GM12878 (cell line): ENCODE results near the gene MAMDC2. TPM values are rescaled to one million over a fixed set of nuclear protein-coding genes. Genes with fewer than 3 reads are reported as not detected.

Source experiments
- ATAC-seq: fragments of 200-7000 bp; cut with Tn5 transposase; 3 replicates; pipeline ENCODE4 v1.9.1; 2020; ENCODE audit warnings: mild to moderate bottlenecking, moderate library complexity
- BruUV-seq: library from RNA; stranded (reverse); fragments of 400-500 nt; replicated peaks from 2 replicates; lab custom pipeline; 2021; lab: Mats Ljungman, UMichigan
- CTCF ChIA-PET: fragments of 300-600 bp; sonication (Branson Sonifier 250); formaldehyde crosslinking; extraction: SDS; loops from one replicate; lab custom pipeline; 2021; ENCODE audit warnings: inconsistent platforms; lab: Yijun Ruan, JAX
- POLR2A ChIA-PET: fragments of 350-600 bp; formaldehyde crosslinking; extraction: SDS; loops from one replicate; lab custom pipeline; 2021; ENCODE audit warnings: inconsistent platforms; lab: Charles Lee
- RAD21 ChIA-PET: fragments of 300-600 bp; sonication (Branson Sonifier 250); formaldehyde crosslinking; loops from one replicate; lab custom pipeline; 2023; ENCODE audit warnings: antibody characterized with exemption; ENCODE audit not compliant: unreplicated experiment; lab: Charles Lee
- SMC1A ChIA-PET: fragments of 300-600 bp; sonication (Branson Sonifier 250); formaldehyde crosslinking; loops from one replicate; lab custom pipeline; 2023; ENCODE audit not compliant: unreplicated experiment, uncharacterized antibody; lab: Charles Lee
- DNase-seq: peaks from one replicate; pipeline ENCODE4 v3.0.0-alpha.2; 2011; ENCODE audit warnings: low read depth, low spot score
- FAIRE-seq: peaks from 3 replicates; lab custom pipeline; 2011; peaks lifted over from hg19 to GRCh38; lab: Jason Lieb, UNC
- H2AFZ ChIP-seq: 2 replicates; pipeline ENCODE4 v1.6.0; 2011; ENCODE audit warnings: low read depth, low read length, control low read depth; ENCODE audit not compliant: control insufficient read depth
- H3K27ac ChIP-seq: 2 replicates; pipeline ENCODE4 v1.5.1; 2011; ENCODE audit warnings: control low read depth; ENCODE audit not compliant: control insufficient read depth, insufficient read depth
- H3K27me3 ChIP-seq, 2 experiments: replicated peaks in 1 of 2; 2 replicates each; pipeline versions ENCODE4 v1.6.0 to v1.6.1; 2011; ENCODE audit warnings: low read length in 1 of 2; ENCODE audit not compliant: control insufficient read depth in 2 of 2, insufficient read depth in 2 of 2
- H3K36me3 ChIP-seq, 2 experiments: 2 replicates each; pipeline ENCODE4 v1.5.1; 2011; ENCODE audit warnings: low read length in 1 of 2; ENCODE audit not compliant: control insufficient read depth in 2 of 2, insufficient read depth in 2 of 2
- H3K4me1 ChIP-seq: 2 replicates; pipeline ENCODE4 v1.6.1; 2011; ENCODE audit warnings: mild to moderate bottlenecking, low read length, moderate library complexity, mixed read lengths; ENCODE audit not compliant: control insufficient read depth, insufficient read depth
- H3K4me2 ChIP-seq: 2 replicates; pipeline ENCODE4 v1.6.0; 2011; ENCODE audit warnings: control low read depth; ENCODE audit not compliant: control insufficient read depth, insufficient read depth
- H3K4me3 ChIP-seq: fragments of 200-600 bp; sonication (generic); 2 replicates; pipeline ENCODE4 v1.5.1; 2016
- H3K79me2 ChIP-seq: 2 replicates; pipeline ENCODE4 v1.6.0; 2011; ENCODE audit warnings: low read length; ENCODE audit not compliant: control insufficient read depth, insufficient read depth
- H3K9ac ChIP-seq: 2 replicates; pipeline ENCODE4 v1.8.0; 2011; ENCODE audit warnings: low read length, control low read depth, mixed read lengths; ENCODE audit not compliant: control insufficient read depth, insufficient read depth
- H3K9me3 ChIP-seq: replicated peaks from 3 replicates; pipeline ENCODE4 v1.5.1; 2011; ENCODE audit warnings: mild to moderate bottlenecking, low read length; ENCODE audit not compliant: control insufficient read depth, insufficient read depth
- H4K20me1 ChIP-seq: 2 replicates; pipeline ENCODE4 v1.6.0; 2011; ENCODE audit not compliant: control insufficient read depth, insufficient read depth
- BRCA1 ChIP-seq: IDR thresholded peaks from 2 replicates; pipeline ENCODE4 v1.6.1; 2011; ENCODE audit warnings: low read depth, low read length, improper control_type of control experiment
- CREM ChIP-seq: IDR thresholded peaks from 2 replicates; pipeline ENCODE4 v1.6.1; 2014; ENCODE audit warnings: antibody characterized with exemption, low read depth
- ESRRA ChIP-seq: IDR thresholded peaks from 2 replicates; pipeline ENCODE4 v1.6.1; 2012; ENCODE audit warnings: mild to moderate bottlenecking, low read length, improper control_type of control experiment
- HSF1 ChIP-seq: fragments of 150-350 bp; IDR thresholded peaks from 2 replicates; pipeline ENCODE4 v1.6.1; 2014; ENCODE audit warnings: mild to moderate bottlenecking, low read depth, low read length
- MXI1 ChIP-seq: fragments of 150-350 bp; IDR thresholded peaks from 2 replicates; pipeline ENCODE4 v1.6.1; 2011; ENCODE audit warnings: low read depth, mild to moderate bottlenecking, inconsistent platforms, low read length, improper control_type of control experiment
- PRDM15 ChIP-seq: fragments of 450-650 bp; formaldehyde crosslinking; IDR thresholded peaks from 2 replicates; pipeline ENCODE4 v1.4.0; 2020; ENCODE audit warnings: mild to moderate bottlenecking, moderate library complexity
- RFX5 ChIP-seq: IDR thresholded peaks from 2 replicates; pipeline ENCODE4 v1.6.1; 2011; ENCODE audit warnings: low read depth, low read length, improper control_type of control experiment
- SMC3 ChIP-seq: IDR thresholded peaks from 2 replicates; pipeline ENCODE4 v1.6.1; 2011; ENCODE audit warnings: low read length, improper control_type of control experiment, borderline replicate concordance
- SREBF1 ChIP-seq: IDR thresholded peaks from 2 replicates; pipeline ENCODE4 v1.6.1; 2012; ENCODE audit warnings: mild to moderate bottlenecking, low read length
- SREBF2 ChIP-seq: IDR thresholded peaks from 2 replicates; pipeline ENCODE4 v1.6.1; 2012; ENCODE audit warnings: mild to moderate bottlenecking, low read length
- STAT1 ChIP-seq: fragments of 450-650 bp; conservative IDR thresholded peaks from 2 replicates; pipeline ENCODE4 v1.6.1; 2014; ENCODE audit warnings: antibody characterized with exemption, mild to moderate bottlenecking
- TAF1 ChIP-seq: IDR thresholded peaks from 2 replicates; pipeline ENCODE4 v1.6.1; 2011; ENCODE audit warnings: mild to moderate bottlenecking, low read depth, low read length, borderline replicate concordance
- WRNIP1 ChIP-seq: IDR thresholded peaks from 2 replicates; pipeline ENCODE4 v1.6.1; 2011; ENCODE audit warnings: low read depth, low read length, improper control_type of control experiment, borderline replicate concordance
- WGBS: methylation state at CpG from one replicate; pipeline ENCODE4 v1.1.6; 2016; ENCODE audit warnings: low lambda C conversion rate; ENCODE audit not compliant: insufficient replicate concordance, insufficient coverage; ENCODE audit errors: missing lambda C conversion rate; 5-methylcytosine and 5-hydroxymethylcytosine counted together
- in situ Hi-C: fragments of 300-500 bp; cut with MboI; formaldehyde crosslinking; loops from 9 replicates; pipeline ENCODE4 v1.14.3; 2018; ENCODE audit warnings: mixed read lengths
- intact Hi-C: fragments of 100-400 bp; cut with micrococcal nuclease; formaldehyde crosslinking; loops from one replicate; pipeline ENCODE4 v1.14.2; 2022; ENCODE audit not compliant: unreplicated experiment
- polyA plus RNA-seq, 11 experiments: library from polyadenylated mRNA; depleted of rRNA in 4 of 11; unstranded in 6 of 11; stranded (reverse) in 5 of 11; fragments of >200 nt; fragmentation: Nextera tagmentation in 4 of 11; fragmentation: Illumina TruSeq in 1 of 11; extraction: Ambion mirVana in 4 of 11; extraction: Trizol in 1 of 11; gene quantifications; 1 replicate in 1 of 11; 2 replicates in 10 of 11; pipeline versions ENCODE4 v1.2.1 to v1.2.3, GENCODE V29; 2011 to 2016; ENCODE audit warnings: inconsistent platforms in 2 of 11, missing spikeins in 2 of 11, low read depth in 1 of 11
- total RNA-seq, 4 experiments: library from RNA; depleted of rRNA in 3 of 4; stranded (reverse); fragments of >200 nt in 3 of 4; fragmentation: Illumina TruSeq in 1 of 4; extraction: Trizol in 1 of 4; gene quantifications; 2 replicates each; pipeline versions ENCODE4 v1.2.1 to v1.2.3, GENCODE V29; 2013 to 2021
- TF ChIP-seq, protein P1 (sequence below): fragments of 450-650 bp; IDR thresholded peaks from 2 replicates; pipeline ENCODE4 v1.6.1; 2014; ENCODE audit warnings: mild to moderate bottlenecking

The MAMDC2 gene
- total and polyA plus RNA-seq, 10 of the 15 experiments (the other 5 are each of a cell fraction or from before 2014, with no cell fraction given): 0.01 to 0.09 TPM; not detected in 8

- Histone ChIP-seq H4K20me1 (no peaks in the 10 kb centered on the region), H3K79me2 (no peaks in the 10 kb centered on the region), H2AFZ (no peak overlapping the region), H3K27me3 (no peaks in the 10 kb centered on the region; a peak in 1 of 4 replicates), H3K9ac (no peak overlapping the region), H3K4me1 (no peaks in the 10 kb centered on the region), H3K4me3 (no peak overlapping the region), H3K4me2 (no peak overlapping the region), H3K9me3 (no peaks in the 10 kb centered on the region), H3K27ac (no peak overlapping the region), H3K36me3 (no peaks in the 10 kb centered on the region)
- no TSS peak for BruUV-seq
- 0% methylated on average over 1 of the region's 1 CpG for WGBS
- ATAC-seq: no peak
- FAIRE-seq: no peak
- DNase-seq: no peak
- ChIA-PET CTCF (no interaction called here), POLR2A (no interaction called here), SMC1A (no interaction called here), RAD21 (no interaction called here)
- in situ Hi-C loops (no loop called here), intact Hi-C loops (no loop called here)
- TF ChIP-seq WRNIP1 (no peak), SREBF1 (no peak), SMC3 (no peak), ESRRA (no peak), BRCA1 (no peak), MXI1 (no peak), STAT1 (no peak), RFX5 (no peak), TAF1 (no peak), PRDM15 (no peak), HSF1 (no peak), CREM (no peak), SREBF2 (no peak)
- TF ChIP-seq, protein P1, sequence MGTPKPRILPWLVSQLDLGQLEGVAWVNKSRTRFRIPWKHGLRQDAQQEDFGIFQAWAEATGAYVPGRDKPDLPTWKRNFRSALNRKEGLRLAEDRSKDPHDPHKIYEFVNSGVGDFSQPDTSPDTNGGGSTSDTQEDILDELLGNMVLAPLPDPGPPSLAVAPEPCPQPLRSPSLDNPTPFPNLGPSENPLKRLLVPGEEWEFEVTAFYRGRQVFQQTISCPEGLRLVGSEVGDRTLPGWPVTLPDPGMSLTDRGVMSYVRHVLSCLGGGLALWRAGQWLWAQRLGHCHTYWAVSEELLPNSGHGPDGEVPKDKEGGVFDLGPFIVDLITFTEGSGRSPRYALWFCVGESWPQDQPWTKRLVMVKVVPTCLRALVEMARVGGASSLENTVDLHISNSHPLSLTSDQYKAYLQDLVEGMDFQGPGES: no peak
Measured at GRCh38 chr9:70052768-70053167, 9.1 kb downstream of the MAMDC2 start.
